GM19397 (cell line): ENCODE data around the gene RAB8B.

Source experiments
- ATAC-seq: cut with Tn5 transposase; IDR thresholded peaks from one replicate; pipeline ENCODE4 v1.9.1; 2021; ENCODE audit warnings: mild to moderate bottlenecking, moderate library complexity; ENCODE audit not compliant: unreplicated experiment

RAB8B gene

DNA sequence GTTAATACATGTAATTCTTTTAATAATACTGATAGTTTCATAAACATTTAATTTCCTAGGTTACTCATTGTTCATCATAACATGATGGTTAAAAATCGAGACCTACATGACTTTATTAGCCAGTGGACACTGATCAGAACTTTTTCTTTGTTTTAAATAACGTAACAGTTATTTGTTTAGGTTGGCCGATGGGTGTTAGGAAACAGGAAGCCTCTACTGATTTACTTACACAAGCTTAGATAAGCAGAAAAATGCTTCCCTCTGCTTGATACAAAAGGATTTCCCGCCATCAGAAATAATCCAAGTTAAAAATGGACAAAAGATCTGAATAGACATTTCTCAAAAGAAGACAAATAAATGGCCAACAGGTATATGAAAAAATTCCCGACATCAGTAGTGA lies 71.4 kb downstream of the RAB8B start:
- ATAC-seq: no peak

GRCh38 chr15:63261311-63261710 lies 71.9 kb downstream of the RAB8B start:
- ATAC-seq: no peak

DNA sequence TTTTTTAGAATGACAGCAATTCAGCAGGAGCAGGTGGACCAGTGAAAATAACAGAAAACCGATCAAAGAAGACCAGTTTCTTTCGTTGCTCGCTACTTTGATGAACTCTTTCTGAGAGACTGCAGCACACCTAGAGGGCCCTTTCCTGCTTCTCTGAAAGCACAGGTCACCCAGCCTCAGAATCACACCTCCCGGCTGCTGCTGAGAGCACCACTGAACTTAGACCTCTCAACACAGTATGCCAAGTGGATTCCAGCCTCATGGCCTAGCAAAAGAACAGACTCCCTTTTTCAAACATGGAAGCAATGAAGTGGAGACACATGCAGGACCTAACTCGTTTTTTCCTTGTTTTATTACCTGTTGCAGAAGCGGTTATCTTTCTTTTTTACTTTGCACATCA lies 74.1 kb downstream of the RAB8B start:
- ATAC-seq: no peak

- ATAC-seq: no peak
These were observed 75.4 kb downstream of the RAB8B start for GRCh38 chr15:63264688-63265293.

GRCh38 chr15:63274427-63274826 lies 85.0 kb downstream of the RAB8B start:
- ATAC-seq: no peak

- ATAC-seq: no peak
These were observed 87.1 kb downstream of the RAB8B start for GRCh38 chr15:63276342-63277037.

GRCh38 chr15:63277038-63277892 lies 87.9 kb downstream of the RAB8B start, which contains the start of gene APH1B:
Gene APH1B (plus strand): TSS chr15:63277605. CDS start chr15:63277624, 19 bp downstream.
- ATAC-seq: peak; percentile 83

- ATAC-seq: no peak
These were observed 88.6 kb downstream of the RAB8B start for GRCh38 chr15:63277893-63278456.

DNA sequence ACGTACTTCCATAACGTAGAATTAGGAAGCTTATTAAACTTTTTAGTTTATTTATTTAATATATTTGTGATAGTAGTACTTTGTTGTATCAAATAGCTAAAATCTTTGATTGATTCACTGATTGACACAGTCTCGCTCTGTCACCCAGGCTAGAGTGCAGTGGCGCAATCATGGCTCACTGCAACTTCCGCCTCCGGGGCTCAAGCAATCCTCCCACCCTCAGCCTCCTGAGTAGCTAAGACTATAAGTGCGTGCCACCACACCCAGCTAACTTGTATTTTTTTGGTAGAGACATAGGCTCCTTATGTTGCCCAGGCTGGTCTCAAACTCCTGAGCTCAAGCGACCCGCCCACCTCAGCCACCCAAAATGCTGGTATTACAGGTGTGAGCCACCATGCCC lies 93.7 kb downstream of the RAB8B start:
- no peak for ATAC-seq

- no peak for ATAC-seq
These were observed 94.9 kb downstream of the RAB8B start for GRCh38 chr15:63284335-63284734.

DNA sequence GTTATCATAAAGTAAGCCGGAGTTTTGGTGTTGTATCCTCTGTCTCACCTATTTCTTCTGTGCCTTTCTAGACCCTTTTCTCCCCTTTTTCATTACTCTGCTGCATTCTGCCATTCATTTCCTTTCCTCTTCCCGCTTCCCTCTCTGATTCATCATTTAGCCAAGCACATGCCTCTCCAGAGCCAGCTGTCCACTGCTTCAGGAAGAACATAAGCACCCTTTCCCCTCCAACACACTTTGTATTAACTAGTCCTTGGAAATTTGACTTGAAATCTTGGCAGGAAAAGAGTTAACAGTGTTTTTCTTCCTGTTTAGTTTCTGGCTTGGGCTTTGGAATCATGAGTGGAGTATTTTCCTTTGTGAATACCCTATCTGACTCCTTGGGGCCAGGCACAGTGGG lies 97.7 kb downstream of the RAB8B start:
- ATAC-seq: no peak

GRCh38 chr15:63288342-63288741 lies 98.9 kb downstream of the RAB8B start:
- no peak for ATAC-seq

DNA sequence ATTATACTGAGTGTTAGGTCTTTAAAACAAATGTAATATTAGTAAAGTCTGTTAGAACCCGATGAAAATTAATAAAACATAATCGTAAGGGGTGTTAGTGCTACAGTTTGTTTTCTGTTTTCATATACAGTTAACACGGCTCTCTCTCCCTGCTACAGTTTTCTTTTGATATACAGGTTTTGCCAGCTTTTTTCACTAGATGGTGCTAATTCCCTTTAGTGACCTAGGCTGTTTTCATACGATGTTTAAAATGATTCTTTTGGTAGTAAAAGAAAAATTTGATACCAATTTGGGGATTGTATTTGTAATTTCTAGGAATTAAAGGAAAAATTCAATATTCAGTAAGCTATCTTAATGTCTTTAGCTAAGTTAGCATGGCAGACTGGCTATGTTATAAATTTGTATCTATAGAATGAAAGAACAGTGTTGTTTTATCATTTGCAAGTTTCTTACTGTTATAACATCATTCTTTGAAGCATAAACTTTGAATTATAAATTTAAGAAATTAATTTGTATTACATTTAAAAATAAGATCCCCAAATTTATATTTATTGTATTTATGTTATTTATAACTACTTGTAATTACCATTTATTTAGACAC lies 99.5 kb downstream of the RAB8B start:
- ATAC-seq: no peak

GRCh38 chr15:63291507-63291906 lies 102.1 kb downstream of the RAB8B start:
- no peak for ATAC-seq

GRCh38 chr15:63292241-63292640 lies 102.8 kb downstream of the RAB8B start:
- ATAC-seq: no peak

DNA sequence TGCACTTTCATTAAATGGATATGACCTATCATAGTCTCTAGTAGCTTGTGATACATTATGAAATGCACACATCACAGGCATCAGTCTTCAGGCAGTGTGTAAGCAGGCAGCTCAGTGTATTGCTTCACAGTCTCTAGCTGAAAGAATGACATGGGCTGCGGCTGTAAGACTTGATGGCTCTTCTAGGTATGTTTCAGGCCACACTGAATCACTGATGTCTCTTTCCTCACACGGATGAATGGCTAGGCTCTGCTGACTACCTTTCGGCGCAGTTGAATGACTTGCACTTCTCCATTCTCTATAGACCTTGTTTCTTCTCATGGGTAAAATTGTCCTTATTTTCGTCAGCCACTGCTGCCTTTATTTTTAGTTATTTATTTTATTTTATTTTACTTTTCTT lies 103.4 kb downstream of the RAB8B start:
- ATAC-seq: no peak

- ATAC-seq: no peak
These were observed 105.0 kb downstream of the RAB8B start for GRCh38 chr15:63294359-63294758.

- ATAC-seq: no peak
These were observed 105.9 kb downstream of the RAB8B start for GRCh38 chr15:63295341-63295740.

GRCh38 chr15:63296195-63296594 lies 106.8 kb downstream of the RAB8B start:
- no peak for ATAC-seq

- no peak for ATAC-seq
These were observed 110.7 kb downstream of the RAB8B start for GRCh38 chr15:63299943-63300575.

GRCh38 chr15:63301088-63301487 lies 111.7 kb downstream of the RAB8B start:
- ATAC-seq: no peak
